ENCODE measurements around the gene CD164L2.

Gene CD164L2

DNA sequence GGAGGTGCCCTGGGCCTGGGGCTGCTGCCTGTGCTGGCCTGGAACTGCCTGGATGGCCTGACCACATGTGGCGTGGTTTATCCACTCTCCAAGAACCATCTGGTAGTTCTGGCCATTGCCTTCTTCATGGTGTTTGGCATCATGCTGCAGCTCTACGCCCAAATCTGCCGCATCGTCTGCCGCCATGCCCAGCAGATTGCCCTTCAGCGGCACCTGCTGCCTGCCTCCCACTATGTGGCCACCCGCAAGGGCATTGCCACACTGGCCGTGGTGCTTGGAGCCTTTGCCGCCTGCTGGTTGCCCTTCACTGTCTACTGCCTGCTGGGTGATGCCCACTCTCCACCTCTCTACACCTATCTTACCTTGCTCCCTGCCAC is 11.1 kb upstream of the CD164L2 start:
- TF ChIP-seq ZC3H10 (CRISPR knock-in tag; IDR thresholded peaks at IDR 0.05) (no peak), POU6F1 (CRISPR knock-in tag; IDR thresholded peaks at IDR 0.05; ENCODE audit: borderline replicate concordance, low read depth) (no peak), ZFP30 (CRISPR knock-in tag; IDR thresholded peaks at IDR 0.05) (no peak)
- no peak for ATAC-seq

DNA sequence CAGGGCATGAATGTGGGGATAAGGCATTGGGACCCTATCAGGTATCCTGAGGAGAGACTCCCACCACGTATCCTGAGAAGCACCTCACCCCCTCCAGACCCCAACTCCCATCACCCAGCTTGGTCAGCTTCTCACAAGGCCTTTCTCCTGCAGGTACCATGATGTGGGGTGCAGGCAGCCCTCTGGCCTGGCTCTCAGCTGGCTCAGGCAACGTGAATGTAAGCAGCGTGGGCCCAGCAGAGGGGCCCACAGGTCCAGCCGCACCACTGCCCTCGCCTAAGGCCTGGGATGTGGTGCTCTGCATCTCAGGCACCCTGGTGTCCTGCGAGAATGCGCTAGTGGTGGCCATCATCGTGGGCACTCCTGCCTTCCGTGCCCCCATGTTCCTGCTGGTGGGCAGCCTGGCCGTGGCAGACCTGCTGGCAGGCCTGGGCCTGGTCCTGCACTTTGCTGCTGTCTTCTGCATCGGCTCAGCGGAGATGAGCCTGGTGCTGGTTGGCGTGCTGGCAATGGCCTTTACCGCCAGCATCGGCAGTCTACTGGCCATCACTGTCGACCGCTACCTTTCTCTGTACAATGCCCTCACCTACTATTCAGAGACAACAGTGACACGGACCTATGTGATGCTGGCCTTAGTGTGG is 10.6 kb upstream of the CD164L2 start:
- no peak for ATAC-seq
- no peak for TF ChIP-seq TOX (CRISPR knock-in tag; IDR thresholded peaks at IDR 0.05; ENCODE audit: borderline replicate concordance)
- no peak for TF ChIP-seq ARNTL (CRISPR knock-in tag; IDR thresholded peaks at IDR 0.05; ENCODE audit: borderline replicate concordance, low read depth)
- no peak for TF ChIP-seq ZC3H10 (CRISPR knock-in tag; IDR thresholded peaks at IDR 0.05)
- no peak for TF ChIP-seq OSR1 (CRISPR knock-in tag; IDR thresholded peaks at IDR 0.05)
- no peak for TF ChIP-seq ZNF70 (CRISPR knock-in tag; IDR thresholded peaks at IDR 0.05)

- no peak for TF ChIP-seq ISL1 (CRISPR knock-in tag; IDR thresholded peaks at IDR 0.05)
- TF ChIP-seq, protein P1, sequence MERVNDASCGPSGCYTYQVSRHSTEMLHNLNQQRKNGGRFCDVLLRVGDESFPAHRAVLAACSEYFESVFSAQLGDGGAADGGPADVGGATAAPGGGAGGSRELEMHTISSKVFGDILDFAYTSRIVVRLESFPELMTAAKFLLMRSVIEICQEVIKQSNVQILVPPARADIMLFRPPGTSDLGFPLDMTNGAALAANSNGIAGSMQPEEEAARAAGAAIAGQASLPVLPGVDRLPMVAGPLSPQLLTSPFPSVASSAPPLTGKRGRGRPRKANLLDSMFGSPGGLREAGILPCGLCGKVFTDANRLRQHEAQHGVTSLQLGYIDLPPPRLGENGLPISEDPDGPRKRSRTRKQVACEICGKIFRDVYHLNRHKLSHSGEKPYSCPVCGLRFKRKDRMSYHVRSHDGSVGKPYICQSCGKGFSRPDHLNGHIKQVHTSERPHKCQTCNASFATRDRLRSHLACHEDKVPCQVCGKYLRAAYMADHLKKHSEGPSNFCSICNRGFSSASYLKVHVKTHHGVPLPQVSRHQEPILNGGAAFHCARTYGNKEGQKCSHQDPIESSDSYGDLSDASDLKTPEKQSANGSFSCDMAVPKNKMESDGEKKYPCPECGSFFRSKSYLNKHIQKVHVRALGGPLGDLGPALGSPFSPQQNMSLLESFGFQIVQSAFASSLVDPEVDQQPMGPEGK (CRISPR knock-in tag; IDR thresholded peaks at IDR 0.05; ENCODE audit: borderline replicate concordance), result no peak
- no peak for TF ChIP-seq SNAI2 (CRISPR knock-in tag; IDR thresholded peaks at IDR 0.05)
- TF ChIP-seq OSR1 (CRISPR knock-in tag; IDR thresholded peaks at IDR 0.05), result no peak
- TF ChIP-seq ARNTL (CRISPR knock-in tag; IDR thresholded peaks at IDR 0.05; ENCODE audit: borderline replicate concordance, low read depth), result no peak
- no peak for TF ChIP-seq POU6F1 (CRISPR knock-in tag; IDR thresholded peaks at IDR 0.05; ENCODE audit: borderline replicate concordance, low read depth)
- TF ChIP-seq TOX (CRISPR knock-in tag; IDR thresholded peaks at IDR 0.05; ENCODE audit: borderline replicate concordance), result no peak
- TF ChIP-seq PPARA (CRISPR knock-in tag; IDR thresholded peaks at IDR 0.05; ENCODE audit: borderline replicate concordance), result no peak
- no peak for TF ChIP-seq CSDC2 (CRISPR knock-in tag; IDR thresholded peaks at IDR 0.05)
- no peak for TF ChIP-seq ZNF565 (CRISPR knock-in tag; conservative IDR thresholded peaks at IDR 0.05; ENCODE audit: low read depth)
- TF ChIP-seq TSHZ2 (CRISPR knock-in tag; IDR thresholded peaks at IDR 0.05), result no peak
- TF ChIP-seq ZFP3 (CRISPR knock-in tag; IDR thresholded peaks at IDR 0.05), result no peak
- no peak for TF ChIP-seq ZNF8 (CRISPR knock-in tag; IDR thresholded peaks at IDR 0.05)
- no peak for TF ChIP-seq GLIS3 (CRISPR knock-in tag; IDR thresholded peaks at IDR 0.05)
- ATAC-seq, result peak; percentile 7; the same call in 2 of the 3 replicates
Measured at GRCh38 chr1:27392778-27393635, 9.9 kb upstream of the CD164L2 start.

DNA sequence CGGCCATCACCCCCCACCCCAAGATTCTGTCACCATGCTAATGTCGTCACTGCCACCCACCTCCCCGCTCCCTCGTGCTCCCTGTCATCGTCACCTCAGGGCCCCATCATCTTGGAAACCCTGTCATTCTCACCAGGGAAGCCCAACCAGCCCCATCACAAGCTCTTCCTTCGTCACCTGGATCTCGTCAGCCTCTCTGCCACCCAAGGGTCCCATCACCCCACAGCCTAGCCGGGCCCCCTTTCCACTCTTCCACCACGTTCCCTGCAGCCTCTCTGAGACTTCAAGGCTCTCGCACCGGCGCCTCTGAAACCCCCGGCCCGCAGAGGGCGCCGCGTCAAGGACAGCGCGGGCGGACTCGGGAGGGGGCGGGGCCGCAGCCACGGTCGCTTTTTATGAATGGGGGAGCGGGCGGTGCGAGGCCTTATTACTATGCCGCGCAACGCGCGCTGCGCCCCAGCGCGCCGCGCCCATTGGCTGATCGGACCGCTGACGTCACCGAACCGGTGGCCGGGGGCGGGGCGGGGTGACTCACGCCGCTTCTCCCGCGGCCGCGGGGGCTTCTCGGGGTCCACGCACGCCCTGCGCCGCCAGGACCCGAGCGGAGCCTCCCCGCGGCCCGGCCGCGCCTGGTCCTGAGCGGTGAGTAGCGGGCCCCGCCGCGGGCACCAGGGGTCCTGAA is 9.1 kb upstream of the CD164L2 start, which contains the start of gene GPR3:
GPR3 (plus strand) TSS at position 527 of the 682 bp plus-strand sequence. CDS start 1,177 bp downstream, outside the sequence.
- no peak for TF ChIP-seq TSHZ2 (CRISPR knock-in tag; IDR thresholded peaks at IDR 0.05)
- TF ChIP-seq, protein P1 (CRISPR knock-in tag; IDR thresholded peaks at IDR 0.05; ENCODE audit: borderline replicate concordance), result 0 out of 2 replicates have a peak, but pooled peaks have one; percentile 43
- ATAC-seq, result peak; percentile 83
